HEK293T (cell line): ENCODE data around the gene SVIP.

Source experiments
- CTCF ChIA-PET: fragments of 350-600 bp; formaldehyde crosslinking; extraction: SDS; loops from one replicate; lab custom pipeline; 2021; ENCODE audit warnings: antibody characterized with exemption, inconsistent platforms; lab: Yijun Ruan, JAX
- POLR2A ChIA-PET: fragments of 350-600 bp; formaldehyde crosslinking; extraction: SDS; loops from one replicate; lab custom pipeline; 2020; ENCODE audit warnings: antibody characterized with exemption, inconsistent platforms; lab: Yijun Ruan, JAX
- DNase-seq: peaks from one replicate; pipeline ENCODE4 v3.0.0; 2012; ENCODE audit warnings: mixed read lengths; ENCODE audit errors: extremely low spot score
- ARNT ChIP-seq: fragments of 450-650 bp; IDR thresholded peaks from 2 replicates; pipeline ENCODE4 v1.6.1; 2017; ENCODE audit warnings: mild to moderate bottlenecking
- BHLHE40 ChIP-seq: fragments of 450-650 bp; IDR thresholded peaks from 2 replicates; pipeline ENCODE4 v1.6.1; 2016; ENCODE audit warnings: mild to moderate bottlenecking, moderate library complexity, borderline replicate concordance
- CTBP1 ChIP-seq: fragments of 450-650 bp; IDR thresholded peaks from 2 replicates; pipeline ENCODE4 v1.6.1; 2016; ENCODE audit warnings: borderline replicate concordance
- ELF4 ChIP-seq: fragments of 450-650 bp; IDR thresholded peaks from 2 replicates; pipeline ENCODE4 v1.6.1; 2017; ENCODE audit warnings: antibody characterized with exemption
- FOXA1 ChIP-seq: fragments of 450-650 bp; IDR thresholded peaks from 2 replicates; pipeline ENCODE4 v1.6.1; 2016; ENCODE audit warnings: mild to moderate bottlenecking
- FOXK2 ChIP-seq: fragments of 450-650 bp; IDR thresholded peaks from 2 replicates; pipeline ENCODE4 v1.6.1; 2016; ENCODE audit warnings: mild to moderate bottlenecking
- FOXM1 ChIP-seq: fragments of 450-650 bp; IDR thresholded peaks from 2 replicates; pipeline ENCODE4 v1.6.1; 2017; ENCODE audit warnings: mild to moderate bottlenecking, borderline replicate concordance
- HDGF ChIP-seq: fragments of 450-650 bp; IDR thresholded peaks from 2 replicates; pipeline ENCODE4 v1.6.1; 2017; ENCODE audit warnings: antibody characterized with exemption, borderline replicate concordance
- L3MBTL2 ChIP-seq: fragments of 450-650 bp; conservative IDR thresholded peaks from 2 replicates; pipeline ENCODE4 v1.6.1; 2016; ENCODE audit warnings: mild to moderate bottlenecking
- LEF1 ChIP-seq: fragments of 450-650 bp; IDR thresholded peaks from 2 replicates; pipeline ENCODE4 v1.6.1; 2017; ENCODE audit warnings: mild to moderate bottlenecking, borderline replicate concordance
- NFRKB ChIP-seq: fragments of 450-650 bp; IDR thresholded peaks from 2 replicates; pipeline ENCODE4 v1.6.1; 2016; ENCODE audit warnings: mild to moderate bottlenecking, moderate library complexity
- PKNOX1 ChIP-seq: fragments of 450-650 bp; IDR thresholded peaks from 2 replicates; pipeline ENCODE4 v1.6.1; 2016
- SP1 ChIP-seq: fragments of 450-650 bp; IDR thresholded peaks from 2 replicates; pipeline ENCODE4 v1.6.1; 2017
- SUZ12 ChIP-seq: fragments of 450-650 bp; IDR thresholded peaks from 2 replicates; pipeline ENCODE4 v1.6.1; 2016; ENCODE audit warnings: mild to moderate bottlenecking
- TARDBP ChIP-seq: fragments of 450-650 bp; IDR thresholded peaks from 2 replicates; pipeline ENCODE4 v1.6.1; 2016
- ZNF384 ChIP-seq: fragments of 450-650 bp; IDR thresholded peaks from 2 replicates; pipeline ENCODE4 v1.6.1; 2016

Gene SVIP

DNA sequence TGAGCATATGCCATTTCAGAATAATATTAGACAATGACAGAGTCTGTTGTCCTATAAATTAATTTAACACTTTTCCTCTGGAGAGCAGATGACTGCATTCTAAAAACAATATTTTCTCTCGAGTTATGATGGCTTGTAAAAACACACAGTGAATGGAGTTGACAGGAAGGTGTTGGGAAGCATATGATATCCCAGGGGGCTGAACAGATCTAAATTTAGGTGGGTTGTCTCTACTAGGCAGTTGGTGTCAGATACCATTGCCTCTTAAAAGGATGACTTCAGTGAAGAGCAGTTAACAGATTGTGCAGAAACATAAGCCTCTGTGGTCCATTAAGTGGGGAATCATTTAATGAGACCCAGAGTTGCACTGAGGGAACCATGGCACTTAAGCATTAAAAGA, 30.7 kb downstream of the SVIP start:
- ChIA-PET CTCF (no interaction called here), POLR2A (no interaction called here)
- TF ChIP-seq CTBP1 (no peak), ELF4 (no peak), LEF1 (no peak), L3MBTL2 (no peak), SP1 (no peak)
- no peak for DNase-seq

DNA sequence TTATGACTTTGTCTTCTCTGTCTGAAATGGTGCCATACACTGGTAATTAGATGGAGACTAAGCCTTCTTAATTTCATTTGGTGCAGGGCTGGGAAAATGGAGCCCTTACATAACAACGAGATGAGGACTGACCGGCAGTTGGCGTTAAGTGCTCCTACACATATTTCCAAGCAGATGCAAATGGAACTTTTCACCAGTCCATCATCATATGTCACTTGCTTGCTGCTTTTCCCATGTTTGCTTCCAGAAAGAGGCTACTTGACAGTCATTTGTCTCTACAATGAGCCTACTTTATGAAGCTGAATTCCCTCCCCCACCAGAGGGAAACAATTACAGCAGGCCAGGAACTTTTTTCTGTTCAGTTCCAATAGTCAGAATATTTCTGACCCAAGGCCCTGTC, 32.6 kb downstream of the SVIP start:
- DNase-seq = no peak
- CTCF ChIA-PET = no interaction called here
- TF ChIP-seq FOXA1 = no peak
- TF ChIP-seq HDGF = no peak
- TF ChIP-seq ZNF384 = no peak
- no peak for TF ChIP-seq TARDBP
- no peak for TF ChIP-seq FOXM1
- no peak for TF ChIP-seq CTBP1
- no peak for TF ChIP-seq ELF4
- no peak for TF ChIP-seq ARNT
- no peak for TF ChIP-seq FOXK2
- no peak for TF ChIP-seq PKNOX1
- TF ChIP-seq BHLHE40 = no peak
- no peak for TF ChIP-seq NFRKB
- TF ChIP-seq SUZ12 = no peak
- TF ChIP-seq SP1 = no peak
- TF ChIP-seq LEF1 = no peak
- TF ChIP-seq L3MBTL2 = no peak
- POLR2A ChIA-PET = no interaction called here

GRCh38 chr11:22795914-22796313, 33.7 kb downstream of the SVIP start:
- CTCF ChIA-PET = no interaction called here
- TF ChIP-seq SP1 = no peak
- no peak for TF ChIP-seq ELF4
- no peak for TF ChIP-seq BHLHE40
- no peak for TF ChIP-seq CTBP1
- no peak for TF ChIP-seq HDGF
- no peak for TF ChIP-seq PKNOX1
- TF ChIP-seq ZNF384 = no peak
- no peak for TF ChIP-seq ARNT
- TF ChIP-seq FOXA1 = no peak
- TF ChIP-seq LEF1 = no peak
- no peak for TF ChIP-seq L3MBTL2
- no peak for DNase-seq
- POLR2A ChIA-PET = no interaction called here

DNA sequence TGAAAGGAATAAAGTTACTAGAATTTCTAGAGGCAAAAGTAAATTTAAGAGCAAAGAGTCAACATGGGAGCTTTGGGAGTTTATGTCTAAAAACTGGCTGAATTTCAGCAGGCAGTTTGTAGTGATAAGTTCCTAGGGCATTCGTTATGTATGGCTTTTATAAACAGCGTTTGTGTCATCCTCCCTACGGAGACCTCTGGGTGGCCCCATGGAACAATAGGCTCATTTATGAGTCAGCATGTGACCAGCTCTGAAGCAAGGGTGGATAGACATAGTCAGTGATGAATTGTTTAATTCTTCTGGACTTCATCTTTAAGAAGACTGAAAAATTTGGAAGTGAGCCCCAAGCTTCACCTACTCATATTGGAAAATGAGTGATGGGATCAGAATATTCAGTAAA, 37.1 kb downstream of the SVIP start:
- ChIA-PET CTCF (no interaction called here), POLR2A (no interaction called here)
- DNase-seq = no peak
- TF ChIP-seq TARDBP (no peak), BHLHE40 (no peak), L3MBTL2 (no peak), LEF1 (no peak), FOXM1 (no peak), SUZ12 (no peak), FOXK2 (no peak), CTBP1 (no peak), NFRKB (no peak)

- TF ChIP-seq ELF4 (no peak), HDGF (no peak), LEF1 (no peak), FOXA1 (no peak), TARDBP (no peak), CTBP1 (no peak), PKNOX1 (no peak), NFRKB (no peak), FOXM1 (no peak), ZNF384 (no peak), BHLHE40 (no peak), L3MBTL2 (no peak), SUZ12 (no peak), FOXK2 (no peak), ARNT (no peak), SP1 (no peak)
- ChIA-PET CTCF (interaction anchor here (0.6 to 1.6 kb wide), 6 partner anchors 17 to 597 kb away, joined by 3 to 8 read pairs (median 4); no protein-coding TSS in a partner anchor), POLR2A (interaction anchor here (0.7 kb wide), 1 partner anchor 42 kb away, joined by 4 read pairs; the partner anchor contains the start of gene SVIP)
- peak; percentile 35 for DNase-seq
These were observed 41.9 kb downstream of the SVIP start for GRCh38 chr11:22787551-22788162.

GRCh38 chr11:22787055-22787454, 42.5 kb downstream of the SVIP start:
- POLR2A ChIA-PET = no interaction called here

More at GRCh38 chr11:22787055-22787454, 42.5 kb downstream of the SVIP start:
- TF ChIP-seq SUZ12 = no peak
- no peak for TF ChIP-seq BHLHE40
- no peak for TF ChIP-seq ELF4
- no peak for TF ChIP-seq PKNOX1
- no peak for TF ChIP-seq FOXK2
- no peak for TF ChIP-seq L3MBTL2
- TF ChIP-seq CTBP1 = no peak
- TF ChIP-seq NFRKB = no peak
- no peak for TF ChIP-seq SP1
- TF ChIP-seq FOXM1 = no peak
- no peak for TF ChIP-seq HDGF
- no peak for TF ChIP-seq FOXA1
- TF ChIP-seq TARDBP = no peak
- TF ChIP-seq ZNF384 = no peak
- no peak for TF ChIP-seq LEF1
- TF ChIP-seq ARNT = no peak
- CTCF ChIA-PET = no interaction called here
- no peak for DNase-seq
